ENCODE results near the gene CFAP97.
A peak's percentile ranks its signal among the peaks of the same experiment; 100 is the strongest.

CFAP97 gene

GRCh38 chr4:185217408-185217975, 13.7 kb upstream of the CFAP97 start:
- Histone ChIP-seq H4K20me1 (ENCODE audit: low read depth, low read length) (no peaks in the 10 kb centered on the region), H3F3A (ENCODE audit: insufficient read depth) (peaks cover 20% of the 10 kb centered on the region), H3K27me3 (ENCODE audit: low read length) (no peaks in the 10 kb centered on the region), H3K79me2 (ENCODE audit: insufficient read depth, low read length) (peaks cover 91% of the 10 kb centered on the region), H3K9me2 (replicated peaks; ENCODE audit: insufficient read depth, low read length) (no peaks in the 10 kb centered on the region), H3K36me3 (ENCODE audit: low read length) (no peaks in the 10 kb centered on the region), H3K4me3 (ENCODE audit: insufficient read depth, low read length, poor library complexity, severe bottlenecking) (no peak overlapping the region), H3K27ac (ENCODE audit: low read depth, low read length) (peak overlapping the region; percentile 11; the same call in 1 of the 2 replicates), H3K4me2 (ENCODE audit: low read depth, low read length, poor library complexity, severe bottlenecking) (peak overlapping the region; percentile 33), H3K9me3 (ENCODE audit: insufficient read depth, low read length) (no peaks in the 10 kb centered on the region), H2AFZ (ENCODE audit: low read depth, low read length, severe bottlenecking) (no peak overlapping the region), H3K9ac (ENCODE audit: low read length) (no peak overlapping the region)
- no peak for TF ChIP-seq CTCF (IDR thresholded peaks at IDR 0.05; ENCODE audit: insufficient read depth, low read length, poor library complexity, severe bottlenecking)
- TF ChIP-seq EZH2phosphoT487 (conservative IDR thresholded peaks at IDR 0.05; ENCODE audit: low read length), result no peak

GRCh38 chr4:185215261-185215660, 11.5 kb upstream of the CFAP97 start:
- no peaks in the 10 kb centered on the region for H3K27me3 ChIP-seq (ENCODE audit: low read length)
- H3F3A ChIP-seq (ENCODE audit: insufficient read depth), result peaks cover 26% of the 10 kb centered on the region
- H3K9me2 ChIP-seq (replicated peaks; ENCODE audit: insufficient read depth, low read length), result no peaks in the 10 kb centered on the region
- no peak overlapping the region for H3K27ac ChIP-seq (ENCODE audit: low read depth, low read length)
- no peaks in the 10 kb centered on the region for H4K20me1 ChIP-seq (ENCODE audit: low read depth, low read length)
- H3K36me3 ChIP-seq (ENCODE audit: low read length), result no peaks in the 10 kb centered on the region
- TF ChIP-seq CTCF (IDR thresholded peaks at IDR 0.05; ENCODE audit: insufficient read depth, low read length, poor library complexity, severe bottlenecking) (no peak), EZH2phosphoT487 (conservative IDR thresholded peaks at IDR 0.05; ENCODE audit: low read length) (no peak)
- no peak overlapping the region for H3K9ac ChIP-seq (ENCODE audit: low read length)
- H3K9me3 ChIP-seq (ENCODE audit: insufficient read depth, low read length), result no peaks in the 10 kb centered on the region
- H3K79me2 ChIP-seq (ENCODE audit: insufficient read depth, low read length), result peaks cover 91% of the 10 kb centered on the region
- no peak overlapping the region for H3K4me3 ChIP-seq (ENCODE audit: insufficient read depth, low read length, poor library complexity, severe bottlenecking)
- no peak overlapping the region for H2AFZ ChIP-seq (ENCODE audit: low read depth, low read length, severe bottlenecking)
- no peak overlapping the region for H3K4me2 ChIP-seq (ENCODE audit: low read depth, low read length, poor library complexity, severe bottlenecking)

- Histone ChIP-seq H3K27ac (ENCODE audit: low read depth, low read length) (peak overlapping the region; percentile 80), H3K79me2 (ENCODE audit: insufficient read depth, low read length) (peaks cover 78% of the 10 kb centered on the region), H3K27me3 (ENCODE audit: low read length) (no peaks in the 10 kb centered on the region), H3K9ac (ENCODE audit: low read length) (peak overlapping the region; percentile 24), H3F3A (ENCODE audit: insufficient read depth) (peaks cover 26% of the 10 kb centered on the region), H3K4me3 (ENCODE audit: insufficient read depth, low read length, poor library complexity, severe bottlenecking) (peak overlapping the region; percentile 30), H3K9me2 (replicated peaks; ENCODE audit: insufficient read depth, low read length) (no peaks in the 10 kb centered on the region), H4K20me1 (ENCODE audit: low read depth, low read length) (no peaks in the 10 kb centered on the region), H3K9me3 (ENCODE audit: insufficient read depth, low read length) (no peaks in the 10 kb centered on the region), H2AFZ (ENCODE audit: low read depth, low read length, severe bottlenecking) (no peak overlapping the region), H3K4me2 (ENCODE audit: low read depth, low read length, poor library complexity, severe bottlenecking) (peak overlapping the region; percentile 82), H3K36me3 (ENCODE audit: low read length) (no peaks in the 10 kb centered on the region)
- TF ChIP-seq CTCF (IDR thresholded peaks at IDR 0.05; ENCODE audit: insufficient read depth, low read length, poor library complexity, severe bottlenecking) (no peak), EZH2phosphoT487 (conservative IDR thresholded peaks at IDR 0.05; ENCODE audit: low read length) (no peak)
These were observed 10.1 kb upstream of the CFAP97 start for GRCh38 chr4:185213877-185214276.

All from SU-DHL-6 (cell line).